Measurements from ENCODE around the gene ACLY.

The ACLY gene

GRCh38 chr17:41822216-41823140, 96.3 kb downstream of the ACLY start:
- Histone ChIP-seq H3K27me3 (ENCODE audit: insufficient read depth, poor library complexity, severe bottlenecking) (no peaks in the 10 kb centered on the region), H3K27ac (replicated peaks) (no peak overlapping the region), H3K4me3 (replicated peaks; ENCODE audit: insufficient read depth, low read length) (no peak overlapping the region)
- no peak for DNase-seq (ENCODE audit: low read depth in 1 of 2, low spot score in 1 of 2)
- TF ChIP-seq CTCF (IDR thresholded peaks at IDR 0.05; ENCODE audit: insufficient read depth, low read length) (no peak), POLR2AphosphoS5 (IDR thresholded peaks at IDR 0.05; ENCODE audit: low read depth) (no peak), GABPA (IDR thresholded peaks at IDR 0.05; ENCODE audit: low read depth) (no peak), REST (IDR thresholded peaks at IDR 0.05; ENCODE audit: insufficient replicate concordance, low read depth) (no peak), SPI1 (IDR thresholded peaks at IDR 0.05; ENCODE audit: borderline replicate concordance, low read depth) (no peak)

- Histone ChIP-seq H3K27ac (replicated peaks) (no peak overlapping the region), H3K4me3 (replicated peaks; ENCODE audit: insufficient read depth, low read length) (no peak overlapping the region), H3K27me3 (ENCODE audit: insufficient read depth, poor library complexity, severe bottlenecking) (no peaks in the 10 kb centered on the region)
- DNase-seq (ENCODE audit: low read depth in 1 of 2, low spot score in 1 of 2): no peak
- TF ChIP-seq REST (IDR thresholded peaks at IDR 0.05; ENCODE audit: insufficient replicate concordance, low read depth) (no peak), POLR2AphosphoS5 (IDR thresholded peaks at IDR 0.05; ENCODE audit: low read depth) (no peak), CTCF (IDR thresholded peaks at IDR 0.05; ENCODE audit: insufficient read depth, low read length) (no peak), GABPA (IDR thresholded peaks at IDR 0.05; ENCODE audit: low read depth) (no peak), SPI1 (IDR thresholded peaks at IDR 0.05; ENCODE audit: borderline replicate concordance, low read depth) (no peak)
Observed at GRCh38 chr17:41821776-41822175, 97.0 kb downstream of the ACLY start.

GRCh38 chr17:41818024-41818423, 100.7 kb downstream of the ACLY start:
- no peak for TF ChIP-seq CTCF (IDR thresholded peaks at IDR 0.05; ENCODE audit: insufficient read depth, low read length)
- TF ChIP-seq GABPA (IDR thresholded peaks at IDR 0.05; ENCODE audit: low read depth): no peak
- TF ChIP-seq REST (IDR thresholded peaks at IDR 0.05; ENCODE audit: insufficient replicate concordance, low read depth): no peak
- TF ChIP-seq POLR2AphosphoS5 (IDR thresholded peaks at IDR 0.05; ENCODE audit: low read depth): no peak
- TF ChIP-seq SPI1 (IDR thresholded peaks at IDR 0.05; ENCODE audit: borderline replicate concordance, low read depth): no peak
- no peak for DNase-seq (ENCODE audit: low read depth in 1 of 2, low spot score in 1 of 2)
- peaks cover 3% of the 10 kb centered on the region for H3K27me3 ChIP-seq (ENCODE audit: insufficient read depth, poor library complexity, severe bottlenecking)
- H3K4me3 ChIP-seq (replicated peaks; ENCODE audit: insufficient read depth, low read length): no peak overlapping the region
- no peak overlapping the region for H3K27ac ChIP-seq (replicated peaks)
